NT2/D1 (cell line): ENCODE results near the gene SHISA5.

Experiments
- DNase-seq: peaks from one replicate; pipeline ENCODE4 v3.0.0-alpha.2; 2011; ENCODE audit warnings: low read depth, low spot score
- H3K27me3 ChIP-seq: 2 replicates; pipeline ENCODE4 v1.6.0; 2011; ENCODE audit warnings: mild to moderate bottlenecking; ENCODE audit not compliant: insufficient read length, insufficient read depth
- H3K36me3 ChIP-seq: 2 replicates; pipeline ENCODE4 v1.6.1; 2011; ENCODE audit warnings: mild to moderate bottlenecking, low read length, mixed read lengths; ENCODE audit not compliant: insufficient read depth, insufficient read length
- H3K4me1 ChIP-seq: 2 replicates; pipeline ENCODE4 v1.5.1; 2011; ENCODE audit not compliant: insufficient read depth, insufficient read length
- H3K4me3 ChIP-seq: 2 replicates; pipeline ENCODE4 v1.5.1; 2011; ENCODE audit warnings: low read depth; ENCODE audit not compliant: insufficient read length
- H3K9ac ChIP-seq: 2 replicates; pipeline ENCODE4 v1.6.0; 2011; ENCODE audit warnings: low read depth; ENCODE audit not compliant: insufficient read length
- H3K9me3 ChIP-seq: 2 replicates; pipeline ENCODE4 v1.5.1; 2011; ENCODE audit warnings: mild to moderate bottlenecking, low read length; ENCODE audit not compliant: insufficient read depth
- SUZ12 ChIP-seq: IDR thresholded peaks from 2 replicates; pipeline ENCODE4 v1.6.1; 2011; ENCODE audit not compliant: insufficient read length, insufficient read depth; ENCODE audit errors: extremely low read depth
- YY1 ChIP-seq: IDR thresholded peaks from 2 replicates; pipeline ENCODE4 v1.6.1; 2011; ENCODE audit not compliant: insufficient read length, insufficient read depth
- ZNF274 ChIP-seq: IDR thresholded peaks from 2 replicates; pipeline ENCODE4 v1.6.1; 2011; ENCODE audit warnings: mild to moderate bottlenecking, low read depth, low read length

SHISA5 gene

GRCh38 chr3:48433472-48434118 lies 70.4 kb downstream of the SHISA5 start:
- TF ChIP-seq ZNF274: no peak
- no peak for TF ChIP-seq YY1
- TF ChIP-seq SUZ12: no peak
- peaks cover 19% of the 10 kb centered on the region for H3K4me1 ChIP-seq
- H3K9ac ChIP-seq: no peak overlapping the region
- no peaks in the 10 kb centered on the region for H3K27me3 ChIP-seq
- no peak overlapping the region for H3K4me3 ChIP-seq
- no peaks in the 10 kb centered on the region for H3K9me3 ChIP-seq
- no peak for DNase-seq
- peaks cover 55% of the 10 kb centered on the region for H3K36me3 ChIP-seq

DNA sequence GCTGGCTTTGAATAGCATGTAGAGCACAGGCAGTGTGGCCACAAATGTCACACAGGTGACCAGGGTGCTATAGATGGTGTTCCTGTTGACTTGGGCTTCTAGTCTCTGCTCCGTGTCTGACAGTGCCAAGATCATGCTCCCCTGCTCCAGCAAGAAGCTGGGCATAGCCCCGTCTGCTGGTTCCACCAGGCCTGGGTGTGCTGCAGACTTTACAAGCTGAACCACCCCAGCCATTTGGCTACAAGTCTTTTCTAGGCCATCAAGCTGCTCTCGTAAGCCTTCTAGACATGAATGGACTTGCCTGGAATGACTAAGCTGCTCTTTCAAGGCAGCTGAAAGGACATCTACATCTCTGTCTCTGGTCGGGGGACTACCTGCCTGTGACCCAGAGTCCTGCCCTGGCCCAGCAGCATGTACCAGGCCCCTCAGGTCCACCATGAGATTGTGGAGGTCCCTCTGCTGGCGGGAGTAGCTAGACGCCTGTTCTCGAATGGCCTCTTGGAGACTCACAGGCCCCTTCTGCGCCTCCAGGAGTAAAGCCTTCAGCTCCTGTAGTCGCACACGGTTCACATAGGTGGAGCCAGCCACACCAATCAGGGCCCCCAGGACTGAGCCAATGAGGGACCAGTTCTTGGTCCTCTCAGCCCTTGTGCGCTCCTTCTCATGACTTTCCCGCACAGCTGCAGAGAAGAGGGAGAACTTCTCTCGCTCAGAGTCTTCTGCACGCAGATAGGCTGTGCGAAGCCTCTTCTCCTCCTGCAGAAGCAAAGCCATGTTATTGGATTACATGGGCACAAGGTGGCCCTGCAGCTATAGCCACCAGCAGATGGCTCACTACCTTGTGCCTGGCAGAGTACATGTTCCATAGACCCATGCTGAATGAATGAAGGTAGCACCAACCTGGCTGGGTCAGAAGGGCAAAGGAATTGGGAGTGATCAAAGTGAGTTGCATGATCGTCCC lies 71.3 kb downstream of the SHISA5 start:
- TF ChIP-seq ZNF274 (no peak), SUZ12 (no peak), YY1 (no peak)
- H3K4me1 ChIP-seq: peaks cover 27% of the 10 kb centered on the region
- H3K9ac ChIP-seq: no peak overlapping the region
- H3K9me3 ChIP-seq: no peaks in the 10 kb centered on the region
- no peak overlapping the region for H3K4me3 ChIP-seq
- peaks cover 57% of the 10 kb centered on the region for H3K36me3 ChIP-seq
- no peaks in the 10 kb centered on the region for H3K27me3 ChIP-seq
- peak; percentile 44 for DNase-seq

DNA sequence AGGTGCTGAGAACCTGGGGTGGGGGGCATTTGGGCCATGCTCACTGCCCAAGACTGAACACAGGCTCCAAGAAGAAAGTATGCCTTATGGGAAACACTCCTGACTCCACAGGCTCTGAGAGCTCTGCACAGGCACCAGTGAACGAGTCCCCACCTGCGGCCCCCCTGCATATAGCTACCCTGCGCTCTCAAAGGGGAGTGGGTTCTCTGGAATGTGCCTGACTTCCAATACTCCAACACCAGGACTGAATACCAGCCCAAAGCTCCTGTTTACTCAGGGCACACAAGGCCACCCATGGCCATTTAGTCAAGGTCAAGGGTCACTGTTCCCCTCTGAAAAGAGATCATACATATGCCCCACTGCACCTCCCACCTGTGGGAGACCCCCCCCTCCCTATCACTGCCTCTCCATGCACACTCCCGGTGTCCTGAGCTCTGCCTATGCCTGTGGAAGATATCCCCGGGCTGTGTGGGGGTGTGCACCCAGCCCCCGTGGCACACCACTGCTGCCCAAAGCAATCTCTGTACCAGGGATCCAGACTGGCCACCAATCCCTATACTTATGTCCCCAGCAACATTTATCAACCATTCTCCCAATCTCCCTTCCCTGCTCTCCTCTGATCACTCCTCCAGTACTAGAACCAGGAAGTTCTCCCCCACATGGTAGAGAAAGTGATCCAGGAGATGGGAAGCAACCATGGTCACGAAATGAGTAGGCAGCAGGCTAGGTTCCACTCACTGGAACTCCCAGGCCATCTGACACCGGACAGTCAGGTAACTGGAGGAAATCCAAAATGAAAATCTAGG lies 72.5 kb downstream of the SHISA5 start:
- H3K4me1 ChIP-seq: peaks cover 34% of the 10 kb centered on the region
- peaks cover 51% of the 10 kb centered on the region for H3K36me3 ChIP-seq
- H3K4me3 ChIP-seq: no peak overlapping the region
- no peak overlapping the region for H3K9ac ChIP-seq
- DNase-seq: no peak
- H3K27me3 ChIP-seq: no peaks in the 10 kb centered on the region
- TF ChIP-seq ZNF274: no peak
- no peak for TF ChIP-seq YY1
- TF ChIP-seq SUZ12: no peak
- H3K9me3 ChIP-seq: no peaks in the 10 kb centered on the region

DNA sequence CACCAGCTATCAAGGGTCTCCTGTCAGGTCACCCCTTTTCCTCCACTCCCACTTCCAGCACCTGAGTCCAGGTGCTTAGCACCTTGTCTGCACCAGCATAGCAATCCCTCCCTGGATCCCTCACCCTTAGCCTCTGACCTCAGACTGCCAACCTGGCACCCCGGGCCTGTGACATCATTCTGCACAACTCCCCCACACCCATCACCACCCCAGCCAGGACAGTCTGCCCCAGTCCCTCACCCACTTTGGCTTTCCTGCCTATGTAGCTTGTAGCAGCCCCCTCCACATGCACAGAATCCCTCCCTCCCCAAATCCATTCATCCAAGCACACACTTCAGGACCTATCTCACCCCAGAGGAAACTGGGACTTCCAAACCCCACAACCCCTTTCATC lies 73.3 kb downstream of the SHISA5 start:
- H3K36me3 ChIP-seq: peaks cover 56% of the 10 kb centered on the region
- no peak for DNase-seq
- peaks cover 34% of the 10 kb centered on the region for H3K4me1 ChIP-seq
- H3K4me3 ChIP-seq: no peak overlapping the region
- H3K9ac ChIP-seq: peak overlapping the region; percentile 88
- no peaks in the 10 kb centered on the region for H3K9me3 ChIP-seq
- no peak for TF ChIP-seq SUZ12
- no peak for TF ChIP-seq ZNF274
- no peak for TF ChIP-seq YY1
- no peaks in the 10 kb centered on the region for H3K27me3 ChIP-seq

GRCh38 chr3:48429960-48430707 lies 73.8 kb downstream of the SHISA5 start, which contains the start of gene PLXNB1:
PLXNB1 (minus strand) TSS chr3:48430086; CDS start chr3:48424611, 5,475 bp downstream.
- peak within 1 kb of the TSS; percentile 88 for H3K9ac ChIP-seq
- H3K9me3 ChIP-seq: no peaks in the 10 kb centered on the region
- peak within 1 kb of the TSS; percentile 77 for H3K4me3 ChIP-seq
- no peak for TF ChIP-seq ZNF274
- TF ChIP-seq YY1: no peak
- TF ChIP-seq SUZ12: no peak
- peak; percentile 84 for DNase-seq
- H3K36me3 ChIP-seq: peaks cover 52% of the 10 kb centered on the region
- no peaks in the 10 kb centered on the region for H3K27me3 ChIP-seq
- H3K4me1 ChIP-seq: peaks cover 38% of the 10 kb centered on the region

DNA sequence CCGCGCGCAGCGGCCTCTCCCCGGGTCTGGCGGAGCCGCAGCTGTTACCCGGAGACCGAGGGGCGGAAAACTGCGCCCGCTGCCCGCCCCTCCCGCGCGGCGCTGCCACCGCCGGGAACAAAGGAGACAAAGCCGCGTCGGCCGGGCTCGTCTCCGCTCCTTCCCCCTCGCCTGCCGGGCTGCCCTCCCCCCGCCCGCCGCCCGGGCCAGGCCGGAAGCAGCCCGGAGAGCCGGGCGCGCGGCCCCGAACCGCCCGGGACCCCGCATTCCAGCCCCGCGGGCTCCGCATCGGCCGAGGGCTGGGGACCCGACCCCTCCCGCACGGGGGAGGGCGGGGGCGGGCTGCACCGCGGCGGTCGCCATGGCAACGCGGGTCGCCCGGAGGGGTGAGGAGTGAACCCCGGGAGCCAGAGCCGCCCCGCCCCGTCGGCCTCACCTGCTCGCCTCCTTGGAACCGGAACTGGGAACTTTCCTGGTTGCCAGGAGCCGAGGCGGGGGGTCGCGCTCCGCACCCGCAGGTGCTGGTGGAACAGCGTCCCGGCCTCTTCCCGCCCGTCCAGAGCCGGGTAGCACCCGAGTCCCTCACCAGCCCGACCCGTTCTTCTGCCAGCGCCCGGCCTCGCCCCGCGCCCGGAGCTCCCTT lies 74.5 kb downstream of the SHISA5 start:
- H3K9me3 ChIP-seq: no peaks in the 10 kb centered on the region
- peaks cover 37% of the 10 kb centered on the region for H3K4me1 ChIP-seq
- peak; percentile 52 for DNase-seq
- H3K4me3 ChIP-seq: peak overlapping the region; percentile 77
- H3K9ac ChIP-seq: peak overlapping the region; percentile 88
- TF ChIP-seq YY1 (no peak), ZNF274 (no peak), SUZ12 (no peak)
- peaks cover 52% of the 10 kb centered on the region for H3K36me3 ChIP-seq
- H3K27me3 ChIP-seq: no peaks in the 10 kb centered on the region
